Left renal pelvis (tissue), 4 donors: ENCODE results near the gene SOX4. TPM values are rescaled to one million over a fixed set of nuclear protein-coding genes. Genes with fewer than 3 reads are reported as not detected.
A peak's percentile ranks its signal among the peaks of the same experiment; 100 is the strongest.
"Not testable (repeated sequence)": the region's sequence is repeated elsewhere in the genome, so short reads cannot be mapped to it uniquely, and the experiment has no call there.

Experiments used
- DNase-seq, 4 donors: peaks; one replicate each; pipeline ENCODE4 v3.0.0-alpha.2; 2013; ENCODE audit warnings: low read depth in 4 of 4, low spot score in 3 of 4
- polyA plus RNA-seq, 4 donors: library from polyadenylated mRNA; unstranded; fragments of 120-200 nt; gene quantifications; one replicate each; pipeline ENCODE4 v1.2.1, GENCODE V29; 2013; ENCODE audit not compliant: insufficient read length in 4 of 4

SOX4 gene
- 100 to 1,000 TPM; 131 to 161 (median 148) TPM for polyA plus RNA-seq

DNA sequence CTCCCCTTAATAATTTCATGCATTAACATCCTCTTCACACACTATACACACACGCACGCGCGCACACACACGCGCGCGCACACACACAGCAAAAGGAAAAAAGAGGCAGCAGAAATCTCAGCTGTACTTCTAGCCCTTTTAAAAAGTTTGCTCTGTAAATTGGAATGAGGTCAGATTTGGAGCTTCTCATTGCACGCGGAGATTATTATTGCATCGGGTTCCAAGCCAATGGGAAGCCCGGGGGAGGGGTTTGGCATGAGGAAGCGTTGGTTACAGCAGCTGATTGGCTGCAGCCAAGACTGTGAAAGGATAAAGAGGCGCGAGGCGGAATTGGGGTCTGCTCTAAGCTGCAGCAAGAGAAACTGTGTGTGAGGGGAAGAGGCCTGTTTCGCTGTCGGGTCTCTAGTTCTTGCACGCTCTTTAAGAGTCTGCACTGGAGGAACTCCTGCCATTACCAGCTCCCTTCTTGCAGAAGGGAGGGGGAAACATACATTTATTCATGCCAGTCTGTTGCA is at the start of gene SOX4:
TSS of gene SOX4 (plus strand) at position 340 of the 515 bp plus-strand sequence. CDS start 784 bp downstream, outside the sequence.
- DNase-seq, result peak; percentile 98 to 100 (median 99)

DNA sequence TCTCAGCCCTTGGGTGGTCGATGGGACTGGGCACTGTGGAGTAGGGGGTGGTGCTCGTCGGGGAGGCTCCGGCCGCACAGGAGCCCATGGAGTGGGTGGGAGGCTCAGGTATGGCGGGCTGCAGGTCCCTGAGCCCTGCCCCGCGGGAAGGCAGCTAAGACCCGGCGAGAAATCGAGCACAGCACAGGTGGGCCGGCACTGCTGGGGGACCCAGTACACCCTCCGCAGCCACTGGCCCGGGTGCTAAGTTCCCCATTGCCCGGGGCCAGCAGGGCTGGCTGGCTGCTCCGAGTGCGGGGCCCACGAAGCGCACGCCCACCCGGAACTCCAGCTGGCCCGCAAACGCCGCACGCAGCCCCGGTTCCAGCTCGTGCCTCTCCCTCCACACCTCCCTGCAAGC is 41.3 kb upstream of the SOX4 start:
- not testable (repeated sequence) for DNase-seq

DNA sequence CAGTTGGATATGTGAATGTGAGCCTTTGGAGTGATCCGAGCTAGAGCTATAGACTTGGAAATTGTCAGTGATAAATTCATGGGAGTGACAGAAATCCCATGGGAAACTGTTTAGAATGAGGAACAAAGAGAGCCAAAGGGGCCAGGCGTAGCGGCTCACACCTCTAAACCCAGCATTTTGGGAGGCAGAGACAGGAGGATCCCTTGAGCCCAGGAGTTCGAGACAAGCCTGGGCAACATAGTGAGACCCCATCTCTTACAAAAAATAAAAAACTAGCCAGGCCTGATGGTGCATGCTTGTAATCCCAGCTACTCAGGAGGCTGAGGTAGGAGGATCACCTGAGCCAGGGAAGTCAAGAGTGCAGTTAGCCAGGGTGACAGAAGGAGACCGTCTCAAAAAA is 39.3 kb upstream of the SOX4 start:
- DNase-seq, result no peak

DNA sequence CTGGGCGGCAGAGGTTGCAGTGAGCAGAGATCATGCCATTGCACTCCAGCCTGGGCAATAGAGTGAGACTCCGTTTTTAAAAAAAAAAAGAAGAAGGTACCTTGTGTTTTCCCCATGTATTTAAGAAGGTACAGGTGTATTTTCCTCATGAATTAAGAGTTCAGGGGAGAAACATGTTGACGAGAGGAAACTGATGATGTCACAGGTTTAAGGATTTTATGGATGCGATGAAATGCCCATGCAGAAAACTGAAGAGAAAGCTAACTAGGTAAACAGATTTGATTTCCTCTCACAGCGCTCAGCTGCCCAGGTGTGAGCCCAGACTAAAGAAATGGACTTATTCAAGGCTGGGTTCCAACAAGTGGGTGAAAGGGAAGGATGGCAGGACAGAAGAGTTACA is 38.4 kb upstream of the SOX4 start:
- no peak for DNase-seq

DNA sequence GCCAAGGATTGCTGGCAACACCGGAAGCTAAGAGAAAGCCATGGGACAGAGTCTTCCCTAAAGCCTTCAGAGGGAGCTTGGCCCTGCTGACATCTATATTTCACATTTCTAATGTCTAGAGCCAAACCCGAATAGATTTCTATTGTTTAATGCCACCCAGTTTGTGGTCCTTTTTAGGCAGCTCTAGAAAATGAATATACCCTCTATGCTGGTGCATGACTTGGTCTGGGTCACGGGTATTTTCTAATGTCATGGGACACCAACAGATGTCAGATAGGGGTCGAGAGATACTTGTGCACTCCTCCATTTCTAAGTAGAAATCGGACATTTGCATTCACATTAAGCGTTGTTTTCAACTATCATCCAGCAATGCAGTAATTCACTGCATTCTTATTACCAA is 37.0 kb upstream of the SOX4 start:
- DNase-seq, result no peak

DNA sequence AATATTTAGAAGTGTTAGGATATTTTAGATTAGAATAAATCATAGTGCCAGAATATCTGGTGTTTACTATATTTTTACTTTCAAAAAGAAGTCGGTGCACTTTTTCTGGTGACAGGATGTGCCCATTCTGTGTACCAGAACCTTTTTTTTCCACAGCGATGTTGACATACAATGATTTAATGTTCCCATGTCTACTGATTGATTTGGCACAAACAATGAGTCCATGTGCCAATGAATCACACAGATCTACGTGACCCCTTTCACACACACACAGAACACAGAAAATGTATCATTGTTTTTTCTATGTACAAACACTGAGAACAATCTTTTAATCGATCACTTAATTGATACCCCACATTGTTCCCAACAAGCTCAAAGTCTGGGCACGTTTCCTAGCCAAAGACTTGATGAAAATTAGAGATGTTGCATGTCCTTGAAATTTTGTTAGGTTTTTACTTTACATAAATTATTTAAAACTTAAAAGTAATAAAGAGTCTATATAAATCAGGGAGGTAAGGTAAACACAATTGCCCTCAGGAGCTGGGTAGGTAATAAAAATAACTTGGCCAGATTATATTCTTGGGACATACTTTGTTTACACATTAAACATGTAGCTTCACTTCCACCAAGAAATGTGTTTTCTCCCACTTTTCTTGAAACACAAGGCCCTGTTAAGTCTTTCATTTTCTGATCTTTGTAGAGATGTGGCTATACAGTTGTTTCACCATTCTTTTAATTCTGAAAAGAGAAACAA is 36.4 kb upstream of the SOX4 start:
- DNase-seq, result no peak

DNA sequence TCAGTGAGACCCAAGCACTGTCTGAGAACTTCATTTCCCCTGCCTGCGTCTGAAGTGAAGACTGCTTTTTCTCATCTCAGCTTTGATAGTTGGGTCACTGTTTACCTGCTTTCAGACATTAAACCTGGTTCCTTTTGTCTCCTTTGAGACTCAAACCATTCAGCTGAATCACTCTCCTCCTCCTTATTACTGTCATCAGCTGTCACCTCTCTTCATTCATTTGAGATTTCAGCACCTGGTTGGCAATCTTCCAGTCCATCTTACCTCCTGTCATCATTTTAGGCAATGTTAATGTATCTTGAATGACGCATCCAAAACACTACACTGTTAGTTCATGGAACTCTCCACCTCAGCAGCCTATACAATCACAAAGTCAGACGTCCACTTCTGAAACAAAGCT is 34.3 kb upstream of the SOX4 start:
- no peak for DNase-seq

DNA sequence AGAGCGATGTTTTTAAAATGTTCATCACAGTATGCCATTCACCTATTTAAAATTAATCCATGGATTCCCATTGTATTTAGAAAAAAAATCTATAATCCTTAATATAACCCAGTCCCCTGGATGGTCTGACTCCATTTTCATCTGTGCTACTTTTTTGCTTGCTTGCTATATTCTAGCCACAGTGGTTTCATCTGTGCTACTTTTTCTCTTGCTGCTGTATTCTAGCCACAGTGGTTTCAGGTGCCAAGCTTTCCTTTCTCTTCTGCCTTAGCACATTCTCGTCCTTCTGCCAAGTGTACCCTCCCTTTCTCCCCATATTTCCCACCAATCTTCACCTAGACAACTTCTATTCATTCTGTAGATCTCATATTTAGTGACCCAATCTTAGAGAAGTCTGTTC is 33.3 kb upstream of the SOX4 start:
- no peak for DNase-seq

DNA sequence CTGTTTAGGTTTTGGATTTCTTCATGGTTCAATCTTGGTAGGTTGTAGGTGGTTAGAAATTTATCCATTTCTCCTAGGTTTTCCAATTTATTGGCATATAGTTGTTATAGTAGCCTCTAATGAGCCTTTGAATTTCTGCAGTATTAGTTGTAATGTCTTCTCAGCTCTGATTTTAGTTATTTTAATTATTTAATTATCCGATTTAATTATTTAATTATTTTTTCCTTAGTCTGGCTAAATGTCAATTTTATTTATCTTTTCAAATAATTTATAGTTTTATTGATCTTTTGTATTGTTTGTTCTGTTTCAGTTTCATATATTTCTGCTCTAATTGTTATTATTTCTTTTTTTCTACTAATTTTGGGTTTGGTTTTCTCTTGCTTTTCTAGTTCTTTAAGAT is 28.1 kb upstream of the SOX4 start:
- DNase-seq, result no peak

DNA sequence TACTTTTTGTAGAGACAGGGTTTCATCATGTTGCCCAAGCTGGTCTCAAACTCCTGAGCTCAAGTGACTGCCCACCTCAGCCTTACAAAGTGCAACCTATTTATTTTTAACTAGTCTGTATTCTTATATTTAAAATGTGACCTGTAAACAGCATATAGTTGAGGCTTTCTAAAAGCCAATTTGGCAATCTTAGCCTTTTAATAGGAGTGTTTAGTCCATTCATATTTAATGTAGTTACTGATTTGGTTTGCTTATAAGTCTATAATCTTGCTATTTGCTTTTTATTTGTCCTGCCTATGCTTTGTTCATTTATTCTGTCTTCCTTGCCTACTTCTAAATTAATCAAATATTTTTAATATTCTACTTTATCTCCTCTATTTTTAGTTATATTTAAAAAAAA is 15.0 kb upstream of the SOX4 start:
- no peak for DNase-seq

DNA sequence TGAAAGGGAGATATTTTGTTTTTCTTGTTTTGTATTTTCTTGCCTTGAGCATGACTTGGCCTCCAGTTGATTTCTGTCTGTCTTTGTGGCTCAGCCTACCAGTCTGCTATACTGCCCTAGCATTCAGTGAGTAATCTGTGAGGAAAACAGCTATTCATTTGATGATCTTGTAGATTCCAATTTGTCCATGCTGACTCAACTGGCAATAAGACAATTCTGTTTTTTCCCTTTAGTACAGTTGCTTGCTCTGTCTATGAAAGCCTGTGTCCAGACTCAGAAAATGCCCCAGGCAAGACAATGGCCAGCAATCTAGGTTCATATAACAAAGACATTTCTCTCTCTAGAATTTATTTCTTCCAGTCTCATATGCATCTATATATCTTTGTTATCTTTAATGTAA is 10.9 kb upstream of the SOX4 start:
- no peak for DNase-seq

DNA sequence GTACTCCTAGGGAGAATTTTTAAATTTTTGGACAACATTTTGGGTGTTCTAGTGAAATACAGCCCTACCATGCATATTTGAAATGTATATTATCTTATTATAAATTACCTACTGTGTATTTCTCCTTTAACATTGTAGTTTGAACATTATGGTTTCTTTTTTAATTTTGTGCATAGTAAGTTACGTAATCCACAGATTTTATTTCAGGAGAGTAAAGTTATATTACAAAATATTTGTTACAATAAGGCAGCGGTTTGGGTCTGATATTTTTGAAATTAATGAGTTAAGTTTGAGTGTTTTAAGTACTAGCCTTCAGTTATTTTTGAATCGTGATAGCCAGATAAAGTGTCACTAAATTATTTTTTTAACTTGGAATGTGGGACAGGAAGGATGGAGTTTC is 7.3 kb upstream of the SOX4 start:
- no peak for DNase-seq

DNA sequence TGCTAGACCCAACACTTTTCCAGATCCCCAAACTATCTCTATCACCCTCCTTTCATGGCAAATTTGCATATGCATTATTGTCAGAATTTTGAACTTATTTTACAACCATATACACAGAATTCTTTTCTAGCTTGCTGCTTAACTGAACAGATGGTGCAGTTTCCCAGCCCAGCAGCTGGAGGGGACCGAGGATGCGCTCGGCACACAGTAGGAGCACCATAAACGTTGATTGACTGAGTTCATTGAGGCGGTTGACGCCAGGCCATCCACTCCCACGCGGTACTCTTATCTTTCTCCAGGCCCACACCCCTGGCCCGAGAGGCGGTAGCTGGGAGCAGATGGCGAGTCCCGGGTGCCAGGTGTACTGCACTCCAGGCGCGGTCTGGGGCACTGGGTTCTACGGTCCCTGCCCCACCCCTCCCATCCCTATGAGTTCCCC is 6.8 kb upstream of the SOX4 start:
- no peak for DNase-seq

DNA sequence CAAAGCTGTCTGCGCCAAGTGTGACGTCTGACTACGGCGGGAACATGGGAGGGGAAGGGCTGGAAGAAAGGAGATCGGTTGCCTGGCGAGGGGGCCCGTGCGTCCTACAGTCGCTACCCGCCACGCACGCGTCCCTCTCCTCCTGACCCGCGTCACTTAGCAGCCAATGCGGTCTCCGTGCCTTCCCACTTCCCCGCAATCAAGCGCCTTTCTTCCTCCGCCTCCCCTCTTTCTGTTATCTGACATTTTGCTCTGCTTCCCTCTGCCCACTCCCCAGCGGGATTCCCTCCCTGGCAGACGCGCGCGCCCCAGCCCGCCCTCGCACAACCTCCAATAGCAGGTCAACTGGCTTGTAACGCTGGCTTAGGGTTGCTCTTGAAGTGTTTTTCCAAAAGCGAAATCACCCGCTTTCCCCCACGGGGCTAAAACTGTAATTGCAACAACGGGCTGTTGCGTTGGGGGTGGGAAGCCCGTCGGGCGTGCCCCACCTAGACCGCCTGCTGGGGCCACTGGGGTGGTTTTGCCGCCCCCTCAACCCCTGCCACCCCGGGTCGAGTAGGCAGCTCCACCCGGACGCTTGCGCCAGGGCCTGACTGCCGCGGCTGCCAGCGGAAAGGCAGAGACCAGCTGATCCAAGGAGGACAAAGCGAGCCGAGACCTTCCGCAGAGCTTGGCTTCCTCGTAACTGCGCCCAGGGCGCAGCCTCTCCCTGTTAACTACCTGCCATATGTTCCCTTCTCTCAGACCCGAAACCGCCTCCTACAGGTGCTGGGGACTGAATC is 6.2 kb upstream of the SOX4 start:
- DNase-seq, result no peak

DNA sequence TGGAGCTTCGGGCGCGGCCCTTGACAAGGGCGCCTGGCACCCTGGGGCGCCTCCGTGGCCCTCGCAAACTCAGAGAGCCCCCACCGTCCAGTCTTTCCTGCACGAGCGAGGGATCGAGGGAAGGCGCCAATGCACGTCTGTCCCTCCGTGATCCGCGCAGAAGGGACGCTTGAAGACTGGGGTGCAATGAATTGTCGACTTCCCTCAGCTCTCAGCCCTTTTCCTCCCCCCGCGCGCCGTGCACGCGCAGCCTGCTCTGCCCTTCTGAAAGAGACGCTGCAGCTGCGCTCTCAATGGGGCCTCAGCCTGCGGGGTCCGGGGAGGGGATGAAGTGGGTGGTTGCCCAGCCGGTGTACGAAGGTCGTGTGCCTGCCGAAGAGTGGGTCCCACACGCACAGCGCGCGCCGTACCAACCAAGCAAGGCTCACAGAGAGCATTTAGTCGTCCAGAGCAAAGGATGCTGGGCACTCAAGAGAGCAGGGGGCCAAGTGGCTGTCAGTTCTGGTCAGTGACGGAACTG is 5.5 kb upstream of the SOX4 start:
- peak in 2 of 4 donors; percentile 72 to 78 for DNase-seq

DNA sequence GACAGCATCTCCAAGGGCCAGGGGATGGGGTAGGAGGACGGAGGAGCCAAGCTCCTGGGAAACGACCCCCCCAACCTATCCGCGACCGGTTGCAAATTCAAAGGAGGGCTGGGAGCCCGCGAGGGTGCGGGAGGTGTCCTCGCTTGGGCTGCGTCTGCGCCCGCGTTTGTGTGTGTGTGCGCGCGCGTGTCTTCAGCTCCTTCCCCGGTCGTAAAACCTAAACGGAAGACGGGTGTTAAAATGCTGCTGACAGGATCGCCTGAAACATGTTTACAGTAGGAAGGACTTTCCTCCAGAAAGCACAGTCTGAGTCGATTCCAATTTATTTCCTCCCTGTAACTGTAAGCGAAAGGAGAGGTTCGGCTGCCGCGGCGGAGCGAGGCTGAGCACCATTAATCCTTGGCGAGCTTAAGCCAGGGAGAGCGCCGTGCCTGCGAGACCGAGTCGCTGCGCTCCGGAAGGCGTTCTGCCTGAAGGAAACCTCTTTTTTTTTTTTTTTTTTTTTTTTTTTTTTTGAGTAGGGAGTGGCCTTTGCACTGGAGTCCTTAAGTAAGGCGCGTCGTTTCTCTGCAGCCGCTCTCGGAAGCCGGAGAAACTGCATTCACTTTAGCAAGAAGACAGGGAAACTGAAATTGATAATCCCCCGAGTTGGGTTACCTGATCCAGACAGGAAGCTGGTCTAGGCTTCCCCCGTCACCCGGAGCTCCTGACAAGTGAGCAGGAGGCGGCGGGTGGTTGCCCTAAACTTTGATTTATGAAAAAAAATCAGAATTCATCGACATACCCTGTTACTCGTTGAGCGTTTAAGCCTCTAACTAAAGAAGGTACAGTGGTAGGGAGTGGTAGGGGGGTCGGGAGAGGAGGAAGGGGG is 4.8 kb upstream of the SOX4 start:
- peak; percentile 75 to 83 (median 80) for DNase-seq

DNA sequence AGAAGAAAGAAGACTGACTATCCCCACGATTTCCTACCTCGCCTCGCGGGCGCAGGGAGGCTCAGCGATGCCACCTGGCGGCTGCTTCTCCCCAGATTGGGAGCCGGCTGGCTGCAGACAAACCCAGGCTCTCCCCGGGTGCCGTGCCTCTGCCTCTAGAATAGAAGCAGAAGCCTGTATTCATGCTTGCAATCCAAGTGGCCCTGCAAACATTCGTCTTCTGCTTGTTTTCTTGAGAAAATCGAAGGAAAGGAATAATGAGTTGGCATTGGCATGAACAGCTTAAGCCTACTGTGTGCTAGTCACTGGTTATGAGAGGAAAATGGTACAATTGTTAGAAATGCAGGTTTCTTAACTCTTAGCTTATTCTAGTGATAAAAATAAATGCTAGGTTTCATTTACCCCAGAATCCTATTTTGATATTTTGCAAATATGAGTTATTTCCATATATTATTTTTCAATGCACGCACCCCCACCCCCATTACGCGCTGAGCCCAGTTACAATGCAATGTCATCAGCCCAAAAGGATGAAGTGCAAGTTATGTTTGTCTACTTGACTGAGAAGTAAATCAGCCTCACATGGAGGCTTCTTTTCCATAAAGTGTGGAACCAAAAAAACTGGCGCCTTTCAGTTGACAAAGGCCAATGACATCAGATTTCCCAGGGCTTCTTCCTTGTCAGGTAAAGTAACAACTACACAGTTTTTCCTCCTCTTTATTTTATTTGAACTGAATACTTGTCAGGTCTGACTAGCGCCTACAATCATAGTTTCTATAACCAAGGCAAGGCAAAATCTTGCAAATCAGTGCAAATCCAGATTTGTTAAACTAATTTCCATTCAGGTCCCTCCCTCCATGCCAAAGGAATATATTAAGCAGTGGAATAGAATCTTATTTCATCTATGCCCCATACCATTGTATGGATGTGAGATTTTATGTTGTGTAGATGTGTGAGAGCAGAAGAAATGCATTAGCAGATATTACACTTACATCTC is 3.9 kb upstream of the SOX4 start:
- DNase-seq, result peak; percentile 81 to 88 (median 86)

DNA sequence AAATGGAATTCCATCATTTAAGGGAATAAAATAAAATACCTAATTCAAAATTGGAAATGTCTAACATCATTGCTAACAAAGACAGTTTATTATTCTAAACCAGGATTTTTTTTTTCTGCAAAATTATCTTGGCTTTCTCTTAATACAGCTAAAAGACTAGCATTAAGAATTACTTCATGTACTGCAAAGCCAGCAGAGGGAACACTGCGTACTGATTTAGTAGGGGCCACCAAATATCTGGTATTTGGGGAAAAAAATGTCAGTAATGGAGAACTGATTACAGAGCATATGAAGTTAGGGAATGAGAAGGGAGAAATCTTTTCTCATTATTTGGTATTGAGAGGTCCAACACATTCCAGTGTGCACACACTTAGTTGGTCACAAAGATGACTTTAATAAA is 3.2 kb upstream of the SOX4 start:
- DNase-seq, result no peak

DNA sequence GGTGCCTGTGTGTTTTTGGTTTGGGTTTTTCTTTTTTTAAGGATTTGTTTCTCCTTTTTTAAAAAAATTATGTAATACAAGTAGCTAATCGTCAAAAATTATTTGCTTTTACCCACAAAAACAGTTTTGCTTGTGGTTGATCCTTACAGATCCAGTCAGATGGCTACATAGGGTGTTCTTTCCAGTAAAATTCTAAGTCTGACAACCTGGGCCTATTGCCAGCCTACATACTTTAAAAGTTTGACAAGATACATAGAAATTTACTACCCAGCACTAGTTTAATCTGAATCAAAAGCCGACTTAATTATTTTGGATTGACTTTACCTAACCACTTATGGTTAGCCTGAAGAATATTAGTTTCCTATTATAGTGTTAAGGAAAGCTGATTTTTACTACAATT is 2.1 kb upstream of the SOX4 start:
- DNase-seq, result no peak
